HepG2 (cell line): ENCODE measurements around the gene SNAP29. TPM values are rescaled to one million over a fixed set of nuclear protein-coding genes. Genes with fewer than 3 reads are reported as not detected.
A peak's percentile ranks its signal among the peaks of the same experiment; 100 is the strongest.

Experiments used
- ETV5 ChIP-seq: IDR thresholded peaks from 2 replicates; pipeline ENCODE4 v1.6.1; 2018; ENCODE audit warnings: missing biosample characterization, missing genetic modification reagents, inconsistent platforms, borderline replicate concordance
- FOXA3 ChIP-seq: IDR thresholded peaks from 2 replicates; pipeline ENCODE4 v1.6.1; 2016; ENCODE audit warnings: missing genetic modification reagents, missing compliant biosample characterization
- FOXP1 ChIP-seq, 2 experiments: fragments of 450-650 bp in 1 of 2; IDR thresholded peaks; 2 replicates each; pipeline ENCODE4 v1.6.1; 2017 to 2018; ENCODE audit warnings: antibody characterized with exemption in 1 of 2
- GTF3A ChIP-seq: sonication (generic); formaldehyde crosslinking; conservative IDR thresholded peaks from 2 replicates; pipeline ENCODE4 v1.4.0; 2020; ENCODE audit warnings: mild to moderate bottlenecking, missing genetic modification reagents
- KAT2B ChIP-seq: fragments of 150-350 bp; IDR thresholded peaks from 2 replicates; pipeline ENCODE4 v1.6.1; 2014; ENCODE audit warnings: low read depth, low read length, borderline replicate concordance
- MLXIP ChIP-seq: sonication (generic); formaldehyde crosslinking; IDR thresholded peaks from 2 replicates; pipeline ENCODE4 v1.9.0; 2021; ENCODE audit warnings: missing genetic modification reagents, borderline replicate concordance
- NR2C2 ChIP-seq: sonication (generic); formaldehyde crosslinking; IDR thresholded peaks from 2 replicates; pipeline ENCODE4 v1.4.0; 2020; ENCODE audit warnings: missing genetic modification reagents, mild to moderate bottlenecking, moderate library complexity, borderline replicate concordance
- PCBP1 ChIP-seq: fragments of 200-400 bp; formaldehyde crosslinking; IDR thresholded peaks from 2 replicates; pipeline ENCODE4 v1.6.1; 2017; ENCODE audit warnings: mild to moderate bottlenecking, low read depth, low read length, borderline replicate concordance
- REXO4 ChIP-seq: sonication (generic); formaldehyde crosslinking; IDR thresholded peaks from 2 replicates; pipeline ENCODE4 v1.8.0; 2022; ENCODE audit warnings: missing genetic modification reagents, mild to moderate bottlenecking, borderline replicate concordance
- RXRB ChIP-seq: IDR thresholded peaks from 2 replicates; pipeline ENCODE4 v1.6.1; 2016; ENCODE audit warnings: borderline replicate concordance, missing genetic modification reagents, missing compliant biosample characterization
- SOX6 ChIP-seq, 2 experiments: fragments of 450-650 bp in 1 of 2; sonication (generic) in 1 of 2; formaldehyde crosslinking in 1 of 2; IDR thresholded peaks; 2 replicates each; pipeline versions ENCODE4 v1.4.0 to v1.6.1; 2017 to 2020; ENCODE audit warnings: antibody characterized with exemption in 1 of 2, mild to moderate bottlenecking in 1 of 2, missing genetic modification reagents in 1 of 2
- SP4 ChIP-seq: sonication (generic); formaldehyde crosslinking; IDR thresholded peaks from 2 replicates; pipeline ENCODE4 v1.8.1; 2023; ENCODE audit warnings: mild to moderate bottlenecking, missing genetic modification reagents
- TP53 ChIP-seq: sonication (generic); formaldehyde crosslinking; conservative IDR thresholded peaks from 2 replicates; pipeline ENCODE4 v1.4.0; 2020; ENCODE audit warnings: missing genetic modification reagents
- ZNF12 ChIP-seq: sonication (generic); formaldehyde crosslinking; IDR thresholded peaks from 2 replicates; pipeline ENCODE4 v1.5.0; 2020; ENCODE audit warnings: missing genetic modification reagents
- ZNF143 ChIP-seq: sonication (generic); formaldehyde crosslinking; IDR thresholded peaks from 2 replicates; pipeline ENCODE4 v1.4.0; 2020; ENCODE audit warnings: missing genetic modification reagents
- ZNF225 ChIP-seq: sonication (generic); formaldehyde crosslinking; IDR thresholded peaks from 2 replicates; pipeline ENCODE4 v1.4.0; 2020; ENCODE audit warnings: mild to moderate bottlenecking, missing genetic modification reagents
- ZNF30 ChIP-seq: sonication (generic); formaldehyde crosslinking; IDR thresholded peaks from 2 replicates; pipeline ENCODE4 v1.5.0; 2020; ENCODE audit warnings: mild to moderate bottlenecking, missing genetic modification reagents
- ZNF644 ChIP-seq: IDR thresholded peaks from 2 replicates; pipeline ENCODE4 v1.6.1; 2016; ENCODE audit warnings: low read depth
- ZNF703 ChIP-seq: sonication (generic); formaldehyde crosslinking; IDR thresholded peaks from 2 replicates; pipeline ENCODE4 v1.5.1; 2020; ENCODE audit warnings: missing genetic modification reagents, mild to moderate bottlenecking, moderate library complexity, borderline replicate concordance
- polyA plus RNA-seq, 8 experiments: library from polyadenylated mRNA; depleted of rRNA in 3 of 8; stranded (reverse) in 7 of 8; unstranded in 1 of 8; fragments of >200 nt; fragmentation: Illumina TruSeq in 4 of 8; extraction: Trizol in 4 of 8; gene quantifications; 2 replicates each; pipeline versions ENCODE4 v1.2.1 to v1.2.3, GENCODE V29; 2011 to 2016; ENCODE audit warnings: low read depth in 4 of 8, missing spikeins in 1 of 8, mixed read lengths in 1 of 8; ENCODE audit not compliant: insufficient read depth in 1 of 8
- total RNA-seq, 5 experiments: library from RNA; depleted of rRNA; stranded (reverse); fragments of >200 nt; fragmentation: Illumina TruSeq; extraction: Trizol; gene quantifications; 2 replicates each; pipeline ENCODE4 v1.2.3, GENCODE V29; 2016; ENCODE audit warnings: low read depth in 1 of 5
- TF ChIP-seq, protein P1 (sequence below): sonication (generic); formaldehyde crosslinking; IDR thresholded peaks from 2 replicates; pipeline ENCODE4 v1.4.0; 2020; ENCODE audit warnings: mild to moderate bottlenecking, missing genetic modification reagents
- TF ChIP-seq, protein P2 (sequence below): sonication (generic); formaldehyde crosslinking; IDR thresholded peaks from 2 replicates; pipeline ENCODE4 v1.4.0; 2020; ENCODE audit warnings: missing genetic modification reagents

The SNAP29 gene
- total and polyA plus RNA-seq, 2 of the 13 experiments (the other 11 are each of a cell fraction or from before 2014, with no cell fraction given): 12.3 to 30.7 TPM

DNA sequence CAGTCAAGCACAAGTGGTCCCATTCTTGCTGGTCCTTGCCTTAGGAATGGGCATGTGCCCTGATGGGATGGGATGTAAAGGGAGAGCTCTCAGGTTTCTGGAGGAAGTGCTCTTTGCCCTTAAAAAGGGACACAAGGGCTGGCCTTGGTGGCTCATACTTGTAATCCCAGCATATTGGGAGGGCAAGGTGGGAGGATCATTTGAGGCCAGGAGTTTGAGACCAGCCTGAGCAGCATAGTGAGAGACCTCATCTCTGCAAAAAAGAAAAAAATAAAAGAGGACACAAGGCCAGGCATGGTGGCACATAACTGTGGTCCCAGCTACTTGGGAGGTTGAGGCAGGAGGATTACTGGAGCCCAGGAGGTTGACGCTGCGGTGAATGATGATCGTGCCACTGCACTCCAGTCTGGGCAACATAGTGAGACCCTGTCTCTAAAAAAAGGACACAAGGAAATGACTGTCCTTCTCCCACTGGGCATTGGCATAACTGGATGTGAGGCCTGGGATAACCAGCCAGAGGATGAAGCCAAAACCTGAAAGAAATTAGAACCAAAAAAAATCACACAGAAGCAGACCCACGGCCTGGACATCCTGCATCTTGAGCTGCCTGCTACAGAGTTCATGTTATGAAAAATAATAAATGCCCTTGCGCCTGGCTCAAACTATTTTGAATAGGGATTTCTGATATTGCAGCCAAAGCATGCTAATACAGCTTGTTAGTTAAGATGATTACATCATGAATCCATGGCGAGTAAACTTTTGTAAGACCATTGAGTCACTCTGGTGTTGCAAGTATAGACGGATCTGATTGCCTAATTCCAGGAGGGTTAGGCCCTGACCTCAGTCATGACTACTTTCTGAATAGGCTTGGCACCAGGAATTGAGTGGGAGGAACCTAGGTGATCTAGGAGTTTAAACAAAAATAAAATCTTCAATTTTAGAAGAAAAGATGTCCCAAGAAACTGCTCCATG lies 45.5 kb downstream of the SNAP29 start (continued):
- TF ChIP-seq REXO4 (CRISPR knock-in tag) (no peak), ZNF143 (no peak), ZNF12 (CRISPR knock-in tag) (peak; percentile 97), TP53 (CRISPR knock-in tag) (no peak), PCBP1 (no peak), NR2C2 (peak; percentile 73; the same call in 1 of the 2 replicates), SP4 (CRISPR knock-in tag) (no peak), FOXP1 (IDR thresholded peaks at IDR 0.05) (no peak), FOXP1 (CRISPR knock-in tag; IDR thresholded peaks at IDR 0.05) (peak; percentile 34; the same call in 1 of the 2 replicates), ETV5 (no peak), GTF3A (CRISPR knock-in tag) (no peak), ZNF225 (CRISPR knock-in tag) (no peak), ZNF30 (no peak), ZNF644 (CRISPR knock-in tag) (0 out of 2 replicates have a peak, but pooled peaks have one; percentile 40), MLXIP (CRISPR knock-in tag) (no peak), ZNF703 (CRISPR knock-in tag) (no peak), KAT2B (no peak), SOX6 (IDR thresholded peaks at IDR 0.05) (no peak), SOX6 (CRISPR knock-in tag; IDR thresholded peaks at IDR 0.05) (peak; percentile 39; the same call in 1 of the 2 replicates), RXRB (CRISPR knock-in tag) (peak; percentile 32; the same call in 1 of the 2 replicates), FOXA3 (peak; percentile 68; the same call in 1 of the 2 replicates)
- TF ChIP-seq, protein P1, sequence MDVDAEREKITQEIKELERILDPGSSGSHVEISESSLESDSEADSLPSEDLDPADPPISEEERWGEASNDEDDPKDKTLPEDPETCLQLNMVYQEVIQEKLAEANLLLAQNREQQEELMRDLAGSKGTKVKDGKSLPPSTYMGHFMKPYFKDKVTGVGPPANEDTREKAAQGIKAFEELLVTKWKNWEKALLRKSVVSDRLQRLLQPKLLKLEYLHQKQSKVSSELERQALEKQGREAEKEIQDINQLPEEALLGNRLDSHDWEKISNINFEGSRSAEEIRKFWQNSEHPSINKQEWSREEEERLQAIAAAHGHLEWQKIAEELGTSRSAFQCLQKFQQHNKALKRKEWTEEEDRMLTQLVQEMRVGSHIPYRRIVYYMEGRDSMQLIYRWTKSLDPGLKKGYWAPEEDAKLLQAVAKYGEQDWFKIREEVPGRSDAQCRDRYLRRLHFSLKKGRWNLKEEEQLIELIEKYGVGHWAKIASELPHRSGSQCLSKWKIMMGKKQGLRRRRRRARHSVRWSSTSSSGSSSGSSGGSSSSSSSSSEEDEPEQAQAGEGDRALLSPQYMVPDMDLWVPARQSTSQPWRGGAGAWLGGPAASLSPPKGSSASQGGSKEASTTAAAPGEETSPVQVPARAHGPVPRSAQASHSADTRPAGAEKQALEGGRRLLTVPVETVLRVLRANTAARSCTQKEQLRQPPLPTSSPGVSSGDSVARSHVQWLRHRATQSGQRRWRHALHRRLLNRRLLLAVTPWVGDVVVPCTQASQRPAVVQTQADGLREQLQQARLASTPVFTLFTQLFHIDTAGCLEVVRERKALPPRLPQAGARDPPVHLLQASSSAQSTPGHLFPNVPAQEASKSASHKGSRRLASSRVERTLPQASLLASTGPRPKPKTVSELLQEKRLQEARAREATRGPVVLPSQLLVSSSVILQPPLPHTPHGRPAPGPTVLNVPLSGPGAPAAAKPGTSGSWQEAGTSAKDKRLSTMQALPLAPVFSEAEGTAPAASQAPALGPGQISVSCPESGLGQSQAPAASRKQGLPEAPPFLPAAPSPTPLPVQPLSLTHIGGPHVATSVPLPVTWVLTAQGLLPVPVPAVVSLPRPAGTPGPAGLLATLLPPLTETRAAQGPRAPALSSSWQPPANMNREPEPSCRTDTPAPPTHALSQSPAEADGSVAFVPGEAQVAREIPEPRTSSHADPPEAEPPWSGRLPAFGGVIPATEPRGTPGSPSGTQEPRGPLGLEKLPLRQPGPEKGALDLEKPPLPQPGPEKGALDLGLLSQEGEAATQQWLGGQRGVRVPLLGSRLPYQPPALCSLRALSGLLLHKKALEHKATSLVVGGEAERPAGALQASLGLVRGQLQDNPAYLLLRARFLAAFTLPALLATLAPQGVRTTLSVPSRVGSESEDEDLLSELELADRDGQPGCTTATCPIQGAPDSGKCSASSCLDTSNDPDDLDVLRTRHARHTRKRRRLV (CRISPR knock-in tag): no peak
- TF ChIP-seq, protein P2, sequence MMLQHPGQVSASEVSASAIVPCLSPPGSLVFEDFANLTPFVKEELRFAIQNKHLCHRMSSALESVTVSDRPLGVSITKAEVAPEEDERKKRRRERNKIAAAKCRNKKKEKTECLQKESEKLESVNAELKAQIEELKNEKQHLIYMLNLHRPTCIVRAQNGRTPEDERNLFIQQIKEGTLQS (CRISPR knock-in tag): peak; percentile 74; the same call in 1 of the 2 replicates
